ENCODE results near the gene KIAA1671. TPM values are rescaled to one million over a fixed set of nuclear protein-coding genes. Genes with fewer than 3 reads are reported as not detected.
"Not testable (repeated sequence)": the region's sequence is repeated elsewhere in the genome, so short reads cannot be mapped to it uniquely, and the experiment has no call there.

KIAA1671 gene
- total RNA-seq (2014; rRNA removed) (18.6 and 22.1 TPM in 2 replicates), Bru-seq, nascent RNA (percentile 72 among the genes with signal in this experiment), BruChase-seq, experiment 1, labeled RNA remaining after a 6-hour chase (percentile 78 among the genes with signal in this experiment), BruChase-seq, experiment 2, labeled RNA remaining after a 2-hour chase (percentile 76 among the genes with signal in this experiment)
- long read RNA-seq, full-length matches to known transcripts: 1 of 34 reads
- long read RNA-seq, partial matches to known transcripts: 3 of 34 reads
- long read RNA-seq, other reads (novel, unspliced or antisense): 30 of 34 reads

DNA sequence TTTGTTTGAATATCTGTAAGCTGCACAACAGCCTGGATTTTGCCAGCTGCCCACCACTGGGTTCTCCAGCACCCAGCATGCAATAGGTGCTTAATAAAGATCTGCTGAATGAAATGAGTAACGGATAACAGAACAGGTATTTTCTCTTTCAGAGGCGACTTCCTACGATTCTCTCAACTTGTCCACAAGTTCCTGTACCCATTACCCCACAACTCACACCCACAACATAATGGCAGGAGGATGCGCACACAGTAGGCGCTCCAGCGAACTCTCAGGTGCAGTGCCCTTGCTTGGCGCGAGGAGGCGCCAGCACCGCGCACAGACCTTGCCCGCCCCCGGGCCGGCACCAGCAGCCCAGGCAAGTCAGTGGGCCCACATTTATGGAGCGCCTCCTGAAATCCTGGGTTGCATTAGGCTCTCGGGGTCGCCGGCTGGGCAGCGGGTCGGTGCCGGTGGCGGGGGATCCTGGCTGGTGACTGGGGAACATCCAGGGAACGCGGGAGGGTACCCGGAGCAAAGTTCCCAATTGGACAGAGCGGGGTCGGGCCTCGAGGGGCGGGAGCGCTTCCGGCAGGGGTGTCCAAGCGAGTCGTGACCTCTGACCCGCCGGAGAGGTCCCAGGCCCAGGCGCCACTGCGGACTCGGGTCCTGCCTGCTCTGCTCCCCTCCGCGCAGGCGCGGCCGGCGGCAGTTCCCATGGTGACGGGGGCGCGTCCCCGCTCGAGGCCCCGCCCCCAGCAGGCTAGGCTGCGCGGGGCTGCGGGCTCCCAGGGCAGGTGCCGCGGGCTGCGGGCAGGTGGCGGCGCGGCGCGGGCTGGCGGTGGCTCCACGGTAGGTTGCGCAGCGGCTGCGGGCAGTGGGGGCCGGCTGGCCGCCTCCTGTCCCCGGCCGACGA is at the start of gene KIAA1671:
Gene KIAA1671, plus strand, starts transcription at position 775 of the 895 bp plus-strand sequence. CDS start 75,284 bp downstream, outside the sequence.
- H3K36me3 ChIP-seq (ENCODE audit: low read depth, low read length): no peaks in the 10 kb centered on the region
- no peak for TF ChIP-seq EZH2phosphoT487 (IDR thresholded peaks at IDR 0.05; ENCODE audit: borderline replicate concordance, low read length)
- TF ChIP-seq, protein P1, sequence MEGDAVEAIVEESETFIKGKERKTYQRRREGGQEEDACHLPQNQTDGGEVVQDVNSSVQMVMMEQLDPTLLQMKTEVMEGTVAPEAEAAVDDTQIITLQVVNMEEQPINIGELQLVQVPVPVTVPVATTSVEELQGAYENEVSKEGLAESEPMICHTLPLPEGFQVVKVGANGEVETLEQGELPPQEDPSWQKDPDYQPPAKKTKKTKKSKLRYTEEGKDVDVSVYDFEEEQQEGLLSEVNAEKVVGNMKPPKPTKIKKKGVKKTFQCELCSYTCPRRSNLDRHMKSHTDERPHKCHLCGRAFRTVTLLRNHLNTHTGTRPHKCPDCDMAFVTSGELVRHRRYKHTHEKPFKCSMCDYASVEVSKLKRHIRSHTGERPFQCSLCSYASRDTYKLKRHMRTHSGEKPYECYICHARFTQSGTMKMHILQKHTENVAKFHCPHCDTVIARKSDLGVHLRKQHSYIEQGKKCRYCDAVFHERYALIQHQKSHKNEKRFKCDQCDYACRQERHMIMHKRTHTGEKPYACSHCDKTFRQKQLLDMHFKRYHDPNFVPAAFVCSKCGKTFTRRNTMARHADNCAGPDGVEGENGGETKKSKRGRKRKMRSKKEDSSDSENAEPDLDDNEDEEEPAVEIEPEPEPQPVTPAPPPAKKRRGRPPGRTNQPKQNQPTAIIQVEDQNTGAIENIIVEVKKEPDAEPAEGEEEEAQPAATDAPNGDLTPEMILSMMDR (conservative IDR thresholded peaks at IDR 0.05; ENCODE audit: low read depth, low read length): peak; percentile 91
- H3K79me2 ChIP-seq (ENCODE audit: low read length): peaks cover 44% of the 10 kb centered on the region
- no peaks in the 10 kb centered on the region for H3K27me3 ChIP-seq (ENCODE audit: low read length)
- H2AFZ ChIP-seq (ENCODE audit: low read length): peak within 1 kb of the TSS; percentile 78
- ChIA-PET CTCF (no interaction called here), POLR2A (ENCODE audit: unreplicated experiment) (no interaction called here)
- H3K9ac ChIP-seq (ENCODE audit: low read length): peak within 1 kb of the TSS; percentile 96
- intact Hi-C loops (cut with micrococcal nuclease): loop anchor here (1.0 to 5.0 kb wide), 3 partner anchors 41 to 96 kb away; no protein-coding TSS in a partner anchor
- H3K4me3 ChIP-seq (ENCODE audit: low read length): peak within 1 kb of the TSS; percentile 98
- DNase-seq (peak; percentile 85), ATAC-seq (peak; percentile 86)
- H3K4me2 ChIP-seq (ENCODE audit: low read length): peak within 1 kb of the TSS; percentile 96
- H3K27ac ChIP-seq (ENCODE audit: low read length): peak within 1 kb of the TSS; percentile 88
- no TSS peak for BruUV-seq (replicated peaks)
- H3F3A ChIP-seq (ENCODE audit: low read length, unreplicated experiment): no peaks in the 10 kb centered on the region
- peaks cover 13% of the 10 kb centered on the region for H3K4me1 ChIP-seq (ENCODE audit: insufficient read depth, low read length)
- no peaks in the 10 kb centered on the region for H3K9me2 ChIP-seq (replicated peaks; ENCODE audit: low read length)
- no peaks in the 10 kb centered on the region for H4K20me1 ChIP-seq (ENCODE audit: low read length)
- H3K9me3 ChIP-seq (ENCODE audit: low read length): no peaks in the 10 kb centered on the region

DNA sequence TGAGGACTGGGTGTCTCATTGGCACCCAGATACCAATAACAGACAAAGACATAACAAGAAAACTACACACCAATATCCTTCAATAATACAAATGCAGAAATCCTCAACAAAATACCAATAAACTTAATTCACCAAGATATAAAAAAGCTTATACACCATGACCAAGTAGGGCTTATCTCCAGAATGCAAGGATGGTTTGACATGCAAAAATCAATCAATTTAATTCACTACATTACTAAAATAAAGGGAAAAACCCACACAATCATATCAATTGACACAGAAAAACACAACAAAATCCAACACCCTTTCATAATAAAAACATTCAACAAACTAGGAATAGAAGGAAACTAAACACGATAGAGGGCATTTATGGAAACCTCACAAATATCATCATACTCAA is 46.6 kb upstream of the KIAA1671 start:
- BruUV-seq (replicated peaks): no TSS peak
- Histone ChIP-seq H3K79me2 (ENCODE audit: low read length) (no peaks in the 10 kb centered on the region), H3K27ac (ENCODE audit: low read length) (no peak overlapping the region), H3K9me3 (ENCODE audit: low read length) (no peaks in the 10 kb centered on the region), H3K36me3 (ENCODE audit: low read depth, low read length) (no peaks in the 10 kb centered on the region), H3K4me2 (ENCODE audit: low read length) (no peak overlapping the region), H4K20me1 (ENCODE audit: low read length) (no peaks in the 10 kb centered on the region), H3K27me3 (ENCODE audit: low read length) (no peaks in the 10 kb centered on the region), H3K4me1 (ENCODE audit: insufficient read depth, low read length) (no peaks in the 10 kb centered on the region), H2AFZ (ENCODE audit: low read length) (no peak overlapping the region), H3K9ac (ENCODE audit: low read length) (no peak overlapping the region), H3F3A (ENCODE audit: low read length, unreplicated experiment) (no peaks in the 10 kb centered on the region), H3K4me3 (ENCODE audit: low read length) (no peak overlapping the region), H3K9me2 (replicated peaks; ENCODE audit: low read length) (no peaks in the 10 kb centered on the region)
- no peak for ATAC-seq
- no peak for DNase-seq
- intact Hi-C loops (cut with micrococcal nuclease): no loop called here
- TF ChIP-seq, protein P1 (conservative IDR thresholded peaks at IDR 0.05; ENCODE audit: low read depth, low read length): no peak
- TF ChIP-seq EZH2phosphoT487 (IDR thresholded peaks at IDR 0.05; ENCODE audit: borderline replicate concordance, low read length) (no peak), EZH2 (IDR thresholded peaks at IDR 0.05; ENCODE audit: low read length, unreplicated experiment) (no peak)
- ChIA-PET CTCF (no interaction called here), POLR2A (ENCODE audit: unreplicated experiment) (no interaction called here)

DNA sequence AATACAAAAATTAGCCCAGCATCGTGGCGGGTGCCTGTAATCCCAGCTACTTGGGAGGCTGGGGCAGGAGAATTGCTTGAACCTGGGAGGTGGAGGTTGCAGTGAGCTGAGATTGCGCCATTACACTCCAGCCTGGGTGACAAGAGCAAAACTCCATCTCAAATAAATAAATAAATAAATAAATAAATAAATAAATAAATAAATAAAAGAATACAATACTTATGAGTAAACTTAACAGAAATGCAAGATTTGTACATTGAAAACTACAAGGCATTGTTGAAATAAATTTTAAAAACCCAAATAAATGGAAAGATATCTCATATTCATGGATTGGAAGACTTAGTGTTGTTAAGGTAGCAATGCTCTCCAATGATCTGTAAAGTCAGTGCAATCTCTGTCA is 45.4 kb upstream of the KIAA1671 start:
- H4K20me1 ChIP-seq (ENCODE audit: low read length); BruUV-seq (replicated peaks); H3F3A ChIP-seq (ENCODE audit: low read length, unreplicated experiment); ATAC-seq; H3K4me3 ChIP-seq (ENCODE audit: low read length); H3K9me3 ChIP-seq (ENCODE audit: low read length); H3K36me3 ChIP-seq (ENCODE audit: low read depth, low read length); DNase-seq; H3K9me2 ChIP-seq (replicated peaks; ENCODE audit: low read length); H3K4me2 ChIP-seq (ENCODE audit: low read length); H3K27ac ChIP-seq (ENCODE audit: low read length); H3K9ac ChIP-seq (ENCODE audit: low read length); H3K4me1 ChIP-seq (ENCODE audit: insufficient read depth, low read length); H3K79me2 ChIP-seq (ENCODE audit: low read length); H2AFZ ChIP-seq (ENCODE audit: low read length); H3K27me3 ChIP-seq (ENCODE audit: low read length); POLR2A ChIA-PET (ENCODE audit: unreplicated experiment); CTCF ChIA-PET; intact Hi-C loops (cut with micrococcal nuclease): not testable (repeated sequence)
